OCI-M2 (cell line): Measurements from ENCODE around the gene SLC41A2.

Source experiments
- DNase-seq: peaks from one replicate; lab custom pipeline; 2025; ENCODE audit not compliant: unreplicated experiment; lab: John Stamatoyannopoulos, UW

SLC41A2 gene

GRCh38 chr12:104930388-104931326, 27.4 kb downstream of the SLC41A2 start:
- DNase-seq: no peak

DNA sequence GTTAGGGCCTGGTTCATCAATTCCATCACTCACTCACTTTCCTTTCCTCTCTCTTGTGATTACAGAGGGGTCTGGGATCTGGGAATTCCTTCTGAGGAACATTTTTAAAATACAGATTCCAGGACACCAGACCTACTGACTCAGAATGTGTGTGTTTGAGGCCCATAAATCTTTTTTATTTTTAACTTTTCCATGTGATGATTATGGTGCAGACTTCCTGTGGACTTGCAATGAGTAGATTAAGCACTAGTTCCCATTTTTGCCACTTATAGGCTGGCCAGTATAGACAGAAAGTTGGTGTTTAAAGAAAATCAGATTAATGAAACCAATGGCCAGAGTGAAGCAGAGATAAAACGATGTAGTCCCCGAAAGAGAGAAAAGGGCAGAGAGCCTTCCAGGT, 28.1 kb downstream of the SLC41A2 start:
- DNase-seq: no peak

GRCh38 chr12:104929368-104929767, 28.7 kb downstream of the SLC41A2 start:
- no peak for DNase-seq

DNA sequence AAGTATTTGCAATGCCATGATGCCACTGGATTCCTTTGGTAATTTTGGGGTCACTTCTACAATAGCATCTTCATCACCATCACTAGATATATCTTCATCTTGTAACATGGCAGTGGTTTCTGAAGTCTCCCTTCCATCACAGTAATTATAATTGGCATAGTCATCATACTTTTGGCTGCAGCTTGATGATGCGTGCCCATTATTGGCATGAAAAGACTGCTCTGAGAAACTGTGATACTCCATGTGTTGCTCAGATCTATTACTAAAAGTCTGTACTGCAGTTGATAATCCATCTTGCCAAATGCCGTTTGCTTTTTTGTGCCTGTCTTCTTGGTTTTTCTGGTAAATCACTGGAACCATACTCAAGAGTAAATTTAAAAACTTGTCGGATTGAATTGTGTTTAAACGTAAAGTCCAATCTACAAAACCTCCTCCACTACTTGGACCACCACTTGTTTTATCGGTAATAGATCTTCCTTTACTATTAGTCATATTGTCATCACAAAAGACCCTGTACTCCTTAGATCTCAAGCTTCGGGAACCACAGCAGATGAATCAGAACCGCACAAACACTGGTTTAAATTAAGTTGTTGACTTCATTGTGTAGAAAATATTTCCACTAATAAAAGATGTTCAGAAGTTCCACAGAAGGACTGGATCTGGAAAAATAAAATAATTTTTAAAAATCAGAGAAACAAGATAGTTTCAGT, 29.9 kb downstream of the SLC41A2 start:
- DNase-seq: no peak

DNA sequence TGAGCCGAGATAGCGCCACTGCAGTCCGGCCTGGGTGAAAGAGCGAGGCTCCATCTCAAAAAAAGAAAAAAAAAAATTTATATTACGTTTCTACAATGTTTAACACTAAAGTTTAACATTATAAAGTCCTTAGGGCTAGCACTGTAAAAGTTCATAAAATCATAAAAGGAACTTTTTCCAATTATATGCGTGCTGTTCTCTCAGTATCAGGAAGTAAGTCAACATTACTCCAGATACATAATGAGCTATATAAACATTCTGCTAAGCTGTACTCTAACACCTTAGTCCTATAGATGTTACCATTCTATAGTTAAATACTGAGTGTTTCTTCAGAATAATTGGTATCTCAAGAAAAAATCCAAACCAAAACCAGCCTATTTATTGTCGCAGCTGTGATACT, 32.6 kb downstream of the SLC41A2 start:
- no peak for DNase-seq

DNA sequence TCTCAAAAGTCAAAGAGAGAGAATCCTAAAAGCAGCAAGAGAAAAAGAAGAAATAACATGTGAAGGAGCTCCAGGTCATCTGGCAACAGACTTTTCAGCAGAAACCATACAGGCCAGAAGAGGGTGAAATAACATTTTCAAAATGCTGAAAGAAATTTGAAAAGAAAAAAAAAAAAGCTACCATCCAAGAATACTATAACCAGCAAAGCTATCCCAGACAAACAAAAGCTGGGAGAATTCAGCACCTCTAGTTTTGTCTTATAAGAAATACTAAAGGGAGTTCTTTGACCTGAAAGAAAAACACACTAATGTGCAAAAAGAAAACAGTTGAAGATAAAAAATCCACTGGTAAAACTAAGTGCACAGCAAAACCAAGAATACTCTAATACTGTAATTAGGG, 36.8 kb downstream of the SLC41A2 start:
- DNase-seq: no peak

GRCh38 chr12:104911942-104912341, 46.1 kb downstream of the SLC41A2 start:
- no peak for DNase-seq

DNA sequence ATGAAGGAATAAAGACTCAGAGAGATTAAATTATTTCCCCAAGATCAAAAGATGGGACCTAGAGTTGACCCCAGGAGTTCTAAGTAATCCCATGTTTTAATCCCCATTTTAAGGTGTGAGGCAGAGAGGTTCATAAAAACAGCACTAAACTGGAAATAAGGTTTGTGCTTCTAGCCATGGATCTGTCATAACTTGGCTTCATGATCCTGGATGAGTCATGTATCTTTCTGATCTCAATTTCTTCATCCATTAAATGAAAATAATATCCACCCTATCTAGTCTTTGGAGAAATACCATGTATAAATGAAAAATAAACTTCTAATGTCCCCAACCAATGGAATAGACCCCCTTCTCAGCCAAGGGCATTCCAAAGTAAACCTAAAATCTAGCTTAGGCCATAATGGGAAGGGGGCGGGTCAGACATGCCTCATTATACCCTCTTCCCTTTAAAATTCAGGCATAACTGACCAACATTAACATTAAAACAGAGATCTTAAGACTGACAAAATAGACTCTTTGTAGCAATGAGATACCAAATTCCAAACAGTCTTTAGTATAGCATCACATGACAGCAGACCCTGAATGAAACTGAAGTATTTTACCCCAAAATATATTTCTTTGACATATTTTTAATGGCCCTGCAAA, 47.8 kb downstream of the SLC41A2 start:
- no peak for DNase-seq

DNA sequence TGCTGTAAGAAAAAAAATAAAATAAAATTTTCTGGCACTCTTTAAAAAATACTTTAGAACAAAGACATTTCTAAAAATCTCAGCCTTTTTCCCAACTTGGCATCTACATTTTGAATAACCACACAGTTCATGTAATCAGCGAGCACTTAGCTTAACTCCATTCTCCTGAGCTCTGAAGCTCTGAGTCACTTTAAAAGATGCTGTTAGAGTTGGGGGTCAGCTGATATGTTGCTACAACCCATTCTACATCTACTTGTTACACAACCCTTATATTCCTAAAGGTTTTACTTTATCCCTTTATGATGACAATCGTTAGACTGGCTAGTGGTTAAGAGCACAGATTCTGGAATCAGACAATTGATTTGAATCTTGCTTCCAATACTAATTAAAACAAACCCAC, 48.3 kb downstream of the SLC41A2 start:
- no peak for DNase-seq
